HG02588 (cell line): ENCODE results near the gene PGM5.

ENCODE experiments used
- ATAC-seq: cut with Tn5 transposase; IDR thresholded peaks from one replicate; pipeline ENCODE4 v1.9.1; 2021; ENCODE audit warnings: mild to moderate bottlenecking, moderate library complexity; ENCODE audit not compliant: unreplicated experiment

PGM5 gene

GRCh38 chr9:68574150-68574549 lies 217.7 kb downstream of the PGM5 start:
- no peak for ATAC-seq

- no peak for ATAC-seq
Observed at GRCh38 chr9:68575817-68576216, 219.4 kb downstream of the PGM5 start.

- ATAC-seq: peak; percentile 85
Observed at GRCh38 chr9:68577774-68578591, 221.6 kb downstream of the PGM5 start.
